CD8-positive, alpha-beta memory T cell (primary cell): ENCODE data around the gene TP63. TPM values are rescaled to one million over a fixed set of nuclear protein-coding genes. Genes with fewer than 3 reads are reported as not detected.

Experiments used
- CTCF ChIA-PET: fragments of 350-600 bp; sonication (Branson Sonifier 250); formaldehyde crosslinking; loops from one replicate; lab custom pipeline; 2021; ENCODE audit warnings: antibody characterized with exemption; lab: Charles Lee
- POLR2A ChIA-PET: fragments of 350-600 bp; sonication (Branson Sonifier 250); formaldehyde crosslinking; loops from one replicate; lab custom pipeline; 2021; ENCODE audit warnings: antibody characterized with exemption; lab: Charles Lee
- DNase-seq, 5 donors: peaks; one replicate each; pipeline versions ENCODE4 v3.0.0 to v3.0.0-alpha.2; 2020 to 2022; ENCODE audit warnings: mixed read lengths in 1 of 5
- H3K27ac ChIP-seq: one replicate; pipeline ENCODE4 v1.7.0; 2013; ENCODE audit warnings: low read depth, mild to moderate bottlenecking, low read length, moderate library complexity
- H3K27me3 ChIP-seq: 2 replicates; pipeline ENCODE4 v1.7.0; 2013; ENCODE audit warnings: low read length, mild to moderate bottlenecking; ENCODE audit not compliant: insufficient read depth, poor library complexity, severe bottlenecking
- H3K36me3 ChIP-seq: 2 replicates; pipeline ENCODE4 v1.7.0; 2013; ENCODE audit warnings: mild to moderate bottlenecking, low read length, moderate library complexity; ENCODE audit not compliant: insufficient read depth
- H3K4me1 ChIP-seq: 2 replicates; pipeline ENCODE4 v1.7.0; 2013; ENCODE audit warnings: mild to moderate bottlenecking, low read length, moderate library complexity; ENCODE audit not compliant: insufficient read depth
- H3K4me3 ChIP-seq: 2 replicates; pipeline ENCODE4 v1.7.0; 2013; ENCODE audit warnings: mild to moderate bottlenecking, low read length
- H3K9me3 ChIP-seq: 2 replicates; pipeline ENCODE4 v1.7.0; 2013; ENCODE audit warnings: mild to moderate bottlenecking, low read length
- H3K27ac Mint-ChIP-seq, 8 donors: one replicate each; pipeline ENCODE4 v1.8.0; 2020 to 2021; ENCODE audit warnings: mixed read lengths in 8 of 8, mild to moderate bottlenecking in 6 of 8, inconsistent platforms in 3 of 8, moderate library complexity in 3 of 8
- H3K27me3 Mint-ChIP-seq, 2 donors: one replicate each; pipeline ENCODE4 v1.8.0; 2020 to 2021; ENCODE audit warnings: mixed read lengths in 2 of 2, mild to moderate bottlenecking in 1 of 2, moderate library complexity in 1 of 2
- H3K36me3 Mint-ChIP-seq, 3 donors: one replicate each; pipeline ENCODE4 v1.8.0; 2020 to 2021; ENCODE audit warnings: mixed read lengths in 3 of 3, inconsistent platforms in 1 of 3, mild to moderate bottlenecking in 1 of 3
- H3K4me1 Mint-ChIP-seq, 3 donors: one replicate each; pipeline ENCODE4 v1.8.0; 2020 to 2021; ENCODE audit warnings: mixed read lengths in 3 of 3, inconsistent platforms in 1 of 3, mild to moderate bottlenecking in 1 of 3
- H3K4me3 Mint-ChIP-seq, 7 donors: one replicate each; pipeline ENCODE4 v1.8.0; 2020 to 2021; ENCODE audit warnings: mixed read lengths in 7 of 7, mild to moderate bottlenecking in 6 of 7, moderate library complexity in 4 of 7, inconsistent platforms in 2 of 7
- H3K9me3 Mint-ChIP-seq, 5 donors: one replicate each; pipeline ENCODE4 v1.8.0; 2020 to 2022; ENCODE audit warnings: mixed read lengths in 5 of 5, mild to moderate bottlenecking in 3 of 5, moderate library complexity in 2 of 5, inconsistent platforms in 1 of 5
- polyA plus RNA-seq: library from polyadenylated mRNA; unstranded; fragments of 300-500 nt; fragmentation: Illumina TruSeq; gene quantifications from one replicate; pipeline ENCODE4 v1.2.3, GENCODE V29; 2021
- total RNA-seq, 2 experiments: library from RNA; stranded (reverse); gene quantifications; one replicate each; pipeline ENCODE4 v1.2.3, GENCODE V29; 2021

TP63 gene
- total and polyA plus RNA-seq, 3 experiments from 2014 or later, result 0.13 to 0.82 (median 0.31) TPM

- Mint-ChIP-seq H3K4me1 (no peaks in the 10 kb centered on the region), H3K27ac (no peak overlapping the region), H3K9me3 (no peaks in the 10 kb centered on the region), H3K27me3 (peaks cover 0 to 3% of the 10 kb centered on the region in 2 donors), H3K36me3 (no peaks in the 10 kb centered on the region), H3K4me3 (no peak overlapping the region)
- Histone ChIP-seq H3K4me3 (no peak overlapping the region), H3K4me1 (no peaks in the 10 kb centered on the region), H3K36me3 (no peaks in the 10 kb centered on the region), H3K27ac (no peak overlapping the region), H3K9me3 (no peaks in the 10 kb centered on the region), H3K27me3 (no peaks in the 10 kb centered on the region)
- ChIA-PET POLR2A (no interaction called here), CTCF (interaction anchor here (1.7 kb wide), 1 partner anchor 12 kb away, joined by 3 read pairs; no protein-coding TSS in a partner anchor)
- no peak for DNase-seq
Measured at GRCh38 chr3:189688262-189688661, 57.1 kb downstream of the TP63 start.

GRCh38 chr3:189689625-189690024 lies 58.4 kb downstream of the TP63 start:
- Mint-ChIP-seq H3K9me3 (no peaks in the 10 kb centered on the region), H3K27ac (no peak overlapping the region), H3K4me1 (no peaks in the 10 kb centered on the region), H3K36me3 (no peaks in the 10 kb centered on the region), H3K27me3 (no peaks in the 10 kb centered on the region), H3K4me3 (no peak overlapping the region)
- ChIA-PET POLR2A (no interaction called here), CTCF (no interaction called here)
- Histone ChIP-seq H3K36me3 (no peaks in the 10 kb centered on the region), H3K4me3 (no peak overlapping the region), H3K27ac (no peak overlapping the region), H3K9me3 (no peaks in the 10 kb centered on the region), H3K4me1 (no peaks in the 10 kb centered on the region), H3K27me3 (no peaks in the 10 kb centered on the region)
- DNase-seq, result no peak

GRCh38 chr3:189690237-189690636 lies 59.0 kb downstream of the TP63 start:
- H3K27ac Mint-ChIP-seq, result no peak overlapping the region
- DNase-seq, result no peak
- H3K4me1 Mint-ChIP-seq, result no peaks in the 10 kb centered on the region
- no peaks in the 10 kb centered on the region for H3K4me1 ChIP-seq
- H3K4me3 ChIP-seq, result no peak overlapping the region
- no peaks in the 10 kb centered on the region for H3K9me3 ChIP-seq
- no peaks in the 10 kb centered on the region for H3K27me3 ChIP-seq
- CTCF ChIA-PET, result no interaction called here
- no peaks in the 10 kb centered on the region for H3K36me3 ChIP-seq
- no peak overlapping the region for H3K27ac ChIP-seq
- no peaks in the 10 kb centered on the region for H3K9me3 Mint-ChIP-seq
- H3K36me3 Mint-ChIP-seq, result no peaks in the 10 kb centered on the region
- POLR2A ChIA-PET, result no interaction called here
- H3K4me3 Mint-ChIP-seq, result no peak overlapping the region
- peaks cover 0 to 1% of the 10 kb centered on the region in 2 donors for H3K27me3 Mint-ChIP-seq

DNA sequence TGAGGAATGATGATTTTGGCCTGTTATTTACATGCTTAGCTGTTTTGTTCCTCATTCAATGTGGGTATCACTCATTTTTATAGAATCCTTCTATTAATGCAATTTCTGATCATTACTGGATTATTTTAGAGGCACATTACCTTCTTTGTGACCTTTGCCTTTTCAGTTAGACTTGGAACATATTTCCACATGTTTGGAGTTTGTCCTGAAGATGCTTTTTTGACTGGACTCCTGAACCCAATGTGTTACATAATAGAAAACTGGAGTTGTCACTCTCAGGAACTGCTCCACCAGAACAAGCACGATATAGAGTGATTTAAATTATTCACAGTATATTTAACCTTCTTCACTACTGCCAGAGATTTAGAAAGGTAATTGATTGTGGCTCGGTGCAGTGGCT lies 59.5 kb downstream of the TP63 start:
- no peak overlapping the region for H3K27ac ChIP-seq
- H3K27me3 Mint-ChIP-seq, result peaks cover 0 to 1% of the 10 kb centered on the region in 2 donors
- H3K36me3 Mint-ChIP-seq, result no peaks in the 10 kb centered on the region
- H3K9me3 ChIP-seq, result no peaks in the 10 kb centered on the region
- H3K4me3 Mint-ChIP-seq, result no peak overlapping the region
- POLR2A ChIA-PET, result no interaction called here
- DNase-seq, result no peak
- no peaks in the 10 kb centered on the region for H3K36me3 ChIP-seq
- H3K9me3 Mint-ChIP-seq, result no peaks in the 10 kb centered on the region
- no peak overlapping the region for H3K27ac Mint-ChIP-seq
- CTCF ChIA-PET, result no interaction called here
- H3K4me3 ChIP-seq, result no peak overlapping the region
- no peaks in the 10 kb centered on the region for H3K4me1 ChIP-seq
- H3K27me3 ChIP-seq, result no peaks in the 10 kb centered on the region
- no peaks in the 10 kb centered on the region for H3K4me1 Mint-ChIP-seq

DNA sequence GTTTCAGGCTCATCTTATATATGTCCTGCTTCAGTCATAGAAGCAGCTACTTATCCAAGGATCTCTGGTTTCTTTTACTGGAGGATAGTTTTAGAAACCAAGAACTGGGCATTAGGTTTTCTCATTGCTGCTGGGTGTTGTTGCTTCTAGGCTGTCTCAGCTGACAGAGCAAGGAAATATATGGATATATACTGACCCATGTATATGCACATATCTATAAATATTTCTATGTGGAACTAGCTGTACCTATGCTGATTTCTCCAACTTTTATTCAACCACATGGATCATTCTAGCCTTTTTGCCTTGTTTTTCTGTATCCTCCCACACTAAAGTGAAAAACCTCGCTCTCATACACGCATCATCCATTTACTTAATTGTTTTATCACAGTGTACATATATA lies 64.2 kb downstream of the TP63 start:
- POLR2A ChIA-PET, result no interaction called here
- H3K27me3 Mint-ChIP-seq, result peaks cover 4 to 5% of the 10 kb centered on the region in 2 donors
- DNase-seq, result no peak
- H3K9me3 ChIP-seq, result no peaks in the 10 kb centered on the region
- no peak overlapping the region for H3K27ac Mint-ChIP-seq
- H3K9me3 Mint-ChIP-seq, result no peaks in the 10 kb centered on the region
- no peak overlapping the region for H3K4me3 ChIP-seq
- H3K36me3 ChIP-seq, result no peaks in the 10 kb centered on the region
- no peaks in the 10 kb centered on the region for H3K4me1 ChIP-seq
- H3K27me3 ChIP-seq, result no peaks in the 10 kb centered on the region
- H3K27ac ChIP-seq, result no peak overlapping the region
- CTCF ChIA-PET, result no interaction called here
- H3K4me3 Mint-ChIP-seq, result no peak overlapping the region
- no peaks in the 10 kb centered on the region for H3K36me3 Mint-ChIP-seq
- no peaks in the 10 kb centered on the region for H3K4me1 Mint-ChIP-seq

DNA sequence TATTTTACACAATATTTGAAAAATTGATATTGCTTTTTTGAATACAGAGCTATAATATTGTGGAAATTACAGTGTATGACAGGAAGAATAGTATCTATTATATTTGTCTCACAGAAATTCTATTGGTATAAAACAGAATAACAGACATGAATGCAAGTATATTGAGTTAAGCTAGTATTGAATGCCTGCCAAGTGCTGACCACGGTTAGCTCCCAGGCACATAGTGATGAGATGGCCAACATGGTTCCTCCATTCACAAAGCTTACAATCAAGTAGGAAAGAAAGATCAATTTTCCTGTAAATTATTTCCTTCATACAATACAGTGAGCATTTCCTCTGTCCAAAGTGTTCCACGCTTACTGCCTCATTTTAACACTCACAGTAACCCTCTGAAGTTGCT lies 67.6 kb downstream of the TP63 start:
- DNase-seq, result no peak
- POLR2A ChIA-PET, result no interaction called here
- Histone ChIP-seq H3K27me3 (no peaks in the 10 kb centered on the region), H3K4me1 (no peaks in the 10 kb centered on the region), H3K4me3 (no peak overlapping the region), H3K27ac (no peak overlapping the region), H3K36me3 (no peaks in the 10 kb centered on the region), H3K9me3 (no peaks in the 10 kb centered on the region)
- Mint-ChIP-seq H3K4me1 (no peaks in the 10 kb centered on the region), H3K9me3 (no peaks in the 10 kb centered on the region), H3K36me3 (no peaks in the 10 kb centered on the region), H3K27me3 (peaks cover 4 to 5% of the 10 kb centered on the region in 2 donors), H3K4me3 (no peak overlapping the region), H3K27ac (no peak overlapping the region)
- CTCF ChIA-PET, result no interaction called here

DNA sequence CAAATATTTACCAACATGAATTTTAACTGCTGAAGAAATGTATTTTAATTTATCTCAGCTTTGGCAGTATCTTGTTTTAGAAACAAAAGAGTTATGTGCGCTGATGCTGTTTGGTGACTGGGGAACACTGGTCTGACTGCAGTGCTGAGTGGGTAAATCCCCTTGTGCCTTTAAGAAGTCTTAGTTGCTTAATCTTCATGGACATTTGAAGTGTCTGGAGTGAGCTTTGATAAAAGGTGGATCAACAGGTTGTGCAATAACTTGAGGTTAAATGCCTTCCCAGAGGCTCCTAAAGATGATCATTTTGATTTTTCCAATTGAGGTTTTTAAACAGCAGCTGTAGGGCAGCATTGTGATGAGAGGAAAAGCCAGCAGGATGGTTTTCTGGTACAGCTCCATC lies 68.7 kb downstream of the TP63 start:
- no peak overlapping the region for H3K27ac ChIP-seq
- no peak overlapping the region for H3K4me3 ChIP-seq
- H3K36me3 ChIP-seq, result no peaks in the 10 kb centered on the region
- POLR2A ChIA-PET, result no interaction called here
- no peaks in the 10 kb centered on the region for H3K9me3 ChIP-seq
- CTCF ChIA-PET, result interaction anchor here (1.1 kb wide), 1 partner anchor 12 kb away, joined by 3 read pairs; no protein-coding TSS in a partner anchor
- H3K27me3 ChIP-seq, result no peaks in the 10 kb centered on the region
- peaks cover 4 to 5% of the 10 kb centered on the region in 2 donors for H3K27me3 Mint-ChIP-seq
- H3K27ac Mint-ChIP-seq, result no peak overlapping the region
- no peak overlapping the region for H3K4me3 Mint-ChIP-seq
- H3K4me1 ChIP-seq, result no peaks in the 10 kb centered on the region
- H3K9me3 Mint-ChIP-seq, result no peaks in the 10 kb centered on the region
- no peaks in the 10 kb centered on the region for H3K4me1 Mint-ChIP-seq
- no peaks in the 10 kb centered on the region for H3K36me3 Mint-ChIP-seq
- DNase-seq, result no peak

DNA sequence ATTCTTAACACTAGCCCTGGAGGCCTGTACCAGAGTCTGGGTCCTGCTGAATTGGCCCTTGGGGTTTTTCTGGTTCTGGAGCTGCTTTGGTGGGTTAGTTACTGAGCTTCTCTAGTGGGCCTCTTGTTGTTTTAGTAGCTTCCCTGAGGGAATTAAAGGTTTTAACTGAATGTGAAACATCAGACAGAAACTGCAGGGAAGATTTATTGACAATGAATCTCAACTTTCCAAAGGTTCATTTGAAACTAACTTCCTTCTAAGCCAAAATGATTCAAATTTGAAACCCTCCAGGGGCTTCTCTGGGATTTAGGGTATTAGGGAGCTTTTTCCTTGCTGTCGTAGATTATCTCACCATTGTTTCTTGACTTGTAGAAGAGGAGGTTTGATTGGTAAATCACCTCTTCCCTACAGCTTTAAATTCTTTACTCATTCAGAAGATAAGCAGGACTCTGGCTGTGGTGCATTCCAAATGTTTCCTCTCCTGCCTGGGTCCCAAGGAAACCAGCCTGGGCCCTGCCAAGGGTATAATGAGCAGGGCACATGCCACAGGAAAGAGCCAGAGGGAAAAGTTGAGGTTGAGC lies 71.0 kb downstream of the TP63 start:
- H3K36me3 ChIP-seq, result no peaks in the 10 kb centered on the region
- Mint-ChIP-seq H3K27me3 (peaks cover 3 to 4% of the 10 kb centered on the region in 2 donors), H3K4me3 (no peak overlapping the region), H3K9me3 (no peaks in the 10 kb centered on the region), H3K36me3 (no peaks in the 10 kb centered on the region), H3K27ac (peak overlapping the region in 1 of 8 donors; percentile 26), H3K4me1 (no peaks in the 10 kb centered on the region)
- H3K27me3 ChIP-seq, result no peaks in the 10 kb centered on the region
- ChIA-PET POLR2A (no interaction called here), CTCF (interaction anchor here (1.2 kb wide), 1 partner anchor 18 kb away, joined by 3 read pairs; no protein-coding TSS in a partner anchor)
- no peak overlapping the region for H3K4me3 ChIP-seq
- H3K9me3 ChIP-seq, result no peaks in the 10 kb centered on the region
- H3K4me1 ChIP-seq, result no peaks in the 10 kb centered on the region
- no peak overlapping the region for H3K27ac ChIP-seq
- DNase-seq, result no peak
